Measurements from ENCODE around the gene CASZ1.

CASZ1 gene

GRCh38 chr1:10723317-10723716 lies 73.1 kb downstream of the CASZ1 start:
- DNase-seq, result no peak

DNA sequence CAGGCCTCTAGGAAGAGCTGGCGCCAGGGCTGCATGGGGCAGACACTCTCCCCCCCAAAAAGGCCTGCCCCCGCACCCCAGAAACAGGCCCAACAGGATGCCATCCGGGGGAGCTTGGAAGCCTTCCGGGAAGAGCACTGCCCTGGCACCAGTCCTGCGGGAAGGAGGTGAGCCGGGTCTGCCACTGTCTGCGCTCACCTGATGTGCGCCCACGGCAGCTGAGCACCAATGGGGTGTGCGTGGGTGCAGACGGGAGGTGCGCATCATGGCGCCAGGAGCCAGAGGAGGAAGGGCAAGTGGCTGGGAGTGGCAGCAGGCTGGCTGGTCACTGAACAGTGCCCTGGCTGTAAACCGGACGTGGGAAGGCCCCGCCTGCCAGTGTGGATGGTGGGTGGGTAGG lies 73.6 kb downstream of the CASZ1 start:
- no peak for DNase-seq

DNA sequence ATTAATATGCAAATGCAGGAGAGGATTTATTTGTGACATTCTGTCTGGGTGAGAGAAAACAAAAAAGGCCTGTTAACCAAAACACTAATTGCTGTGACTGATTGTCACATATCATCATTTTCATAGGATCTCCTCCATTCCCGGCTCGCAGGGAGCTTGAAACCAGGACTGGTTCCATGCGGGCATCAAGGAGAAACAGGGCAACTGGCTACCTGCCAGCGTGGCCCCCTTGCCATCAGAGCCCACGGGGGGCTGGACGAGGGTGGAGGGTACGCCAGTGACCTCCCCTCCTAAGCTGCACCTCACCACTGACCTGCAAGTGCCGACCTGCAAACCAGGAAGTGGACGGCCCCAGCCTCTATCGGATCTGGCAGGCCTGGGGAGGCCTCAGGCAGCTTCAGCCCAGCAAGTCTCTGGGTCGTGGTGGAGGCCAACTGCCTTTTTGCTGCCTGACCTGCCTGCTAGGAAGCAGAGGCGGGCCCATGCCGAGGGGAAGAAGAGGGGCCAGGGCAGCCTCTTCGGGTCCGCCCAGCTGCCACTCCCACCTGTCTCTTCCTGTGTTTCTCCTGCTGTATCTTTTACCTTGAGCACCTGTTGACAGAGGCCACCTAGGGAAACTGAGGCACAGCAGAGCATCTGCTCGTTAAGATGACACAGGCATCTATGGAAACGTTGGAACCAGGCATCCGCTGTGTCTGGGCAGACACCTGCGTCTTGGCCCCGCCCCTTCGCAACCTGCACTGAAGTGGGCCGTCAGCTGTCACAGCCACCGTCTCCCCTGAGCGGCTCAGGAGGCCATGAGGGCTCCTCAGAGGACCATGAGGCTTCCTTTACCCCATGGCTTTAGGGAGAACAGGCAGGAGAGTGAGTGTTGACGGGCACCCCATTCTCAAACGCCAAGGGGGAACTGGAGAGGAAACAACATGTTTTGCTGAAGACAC lies 74.8 kb downstream of the CASZ1 start:
- no peak for DNase-seq

- no peak for DNase-seq
These were observed 75.8 kb downstream of the CASZ1 start for GRCh38 chr1:10720635-10721034.

GRCh38 chr1:10718083-10718415 lies 78.4 kb downstream of the CASZ1 start:
- no peak for DNase-seq

- no peak for DNase-seq
These were observed 79.0 kb downstream of the CASZ1 start for GRCh38 chr1:10717296-10718082.

DNA sequence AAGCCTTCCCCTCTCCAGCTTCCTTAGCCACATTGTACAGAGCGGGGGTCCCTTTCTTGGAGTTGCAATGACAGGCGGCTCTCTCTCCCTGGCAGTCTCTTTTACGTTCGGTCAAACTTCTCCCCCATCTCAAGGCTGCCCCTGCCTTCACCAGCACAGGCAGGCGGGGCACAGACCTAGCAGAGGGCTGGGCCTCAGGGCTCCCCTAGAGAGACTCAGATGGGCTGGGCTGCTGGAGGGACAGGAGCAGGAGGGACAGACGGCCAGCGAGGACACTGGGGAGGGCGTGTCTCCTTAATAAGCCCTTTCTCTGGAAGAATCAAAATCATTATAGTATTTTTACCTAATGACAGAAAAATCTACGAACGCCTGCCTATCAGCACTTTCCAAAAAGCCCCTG lies 79.6 kb downstream of the CASZ1 start:
- DNase-seq, result no peak

- DNase-seq, result no peak
These were observed 81.9 kb downstream of the CASZ1 start for GRCh38 chr1:10714337-10715114.

GRCh38 chr1:10713614-10714013 lies 82.8 kb downstream of the CASZ1 start:
- DNase-seq, result no peak

DNA sequence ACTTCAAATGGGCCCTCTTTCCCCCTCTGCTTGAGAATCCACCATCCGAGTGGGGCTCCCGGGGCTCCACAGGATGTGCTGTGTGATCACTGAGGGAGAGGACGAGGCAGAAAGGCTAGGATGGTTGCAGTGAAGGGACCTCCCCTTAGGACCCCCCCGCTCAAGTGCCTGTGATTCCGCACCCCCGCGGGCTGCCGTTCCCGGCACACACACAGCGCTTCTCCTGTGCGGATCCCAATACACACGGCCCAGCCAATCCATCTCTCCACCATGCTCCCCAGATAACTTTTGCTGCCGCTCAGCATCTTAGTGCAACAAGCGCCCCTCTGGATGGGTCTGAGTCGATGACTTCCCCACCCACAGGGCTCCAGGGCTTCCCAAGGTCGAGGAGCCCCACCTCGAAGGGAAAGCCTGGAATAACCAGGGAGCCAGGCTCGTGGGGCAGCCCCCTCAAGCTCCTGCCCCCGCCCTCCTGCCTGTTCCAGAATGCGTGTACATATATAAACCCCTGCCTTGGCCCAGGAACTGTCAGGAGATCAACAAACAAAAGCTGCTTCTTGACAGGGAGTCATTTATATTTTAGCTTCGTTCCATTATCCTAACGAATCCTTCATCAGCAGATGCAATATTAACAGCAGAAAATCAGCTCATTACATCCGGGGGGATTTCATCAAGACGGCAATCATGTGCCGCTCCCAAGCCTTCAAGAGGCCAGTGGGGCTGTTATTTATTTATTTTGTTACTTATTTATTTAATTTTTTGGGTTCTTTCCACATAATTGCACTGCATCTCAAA lies 83.7 kb downstream of the CASZ1 start:
- DNase-seq, result no peak

DNA sequence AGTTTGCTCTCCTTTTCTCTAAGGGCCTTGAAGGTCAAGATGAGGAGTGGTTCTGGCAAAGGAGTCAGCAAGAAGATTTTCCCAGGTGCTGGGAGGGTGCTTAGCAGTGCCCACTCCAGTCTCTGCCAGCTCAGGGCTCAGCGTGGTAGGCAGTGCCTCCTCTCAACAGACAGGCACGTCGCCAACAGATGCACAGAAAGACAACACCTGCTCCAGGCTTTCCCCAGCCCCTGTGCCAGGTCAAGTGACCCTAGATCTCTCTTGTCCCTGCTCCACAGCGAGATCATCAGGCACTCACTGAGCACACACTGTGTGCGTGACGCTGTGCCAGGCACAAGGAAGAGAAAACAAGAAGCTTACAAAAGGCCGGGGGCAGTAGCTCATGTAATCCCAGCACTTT lies 86.0 kb downstream of the CASZ1 start:
- no peak for DNase-seq

- DNase-seq, result no peak
These were observed 86.8 kb downstream of the CASZ1 start for GRCh38 chr1:10709646-10710045.

GRCh38 chr1:10709165-10709564 lies 87.3 kb downstream of the CASZ1 start:
- DNase-seq, result no peak

GRCh38 chr1:10708757-10709156 lies 87.7 kb downstream of the CASZ1 start:
- DNase-seq, result no peak

DNA sequence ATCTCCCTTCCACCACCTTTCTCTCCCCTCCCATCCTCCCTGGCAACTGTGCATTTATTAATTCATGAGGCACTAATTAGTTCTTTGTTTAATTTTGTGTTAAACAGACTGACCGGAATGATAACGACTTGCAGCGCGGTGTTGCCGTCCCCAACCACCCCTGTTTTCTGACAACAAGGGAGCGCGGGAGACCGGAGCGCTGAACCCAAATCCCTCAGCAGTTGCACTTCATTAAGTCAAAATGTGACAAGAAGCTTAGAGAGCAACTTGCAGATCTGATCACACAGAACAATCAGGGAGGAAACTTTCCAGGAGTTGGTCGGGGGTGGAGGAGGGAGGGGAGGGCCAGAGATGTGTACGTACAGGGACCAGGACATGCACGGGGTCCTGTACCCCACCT lies 89.2 kb downstream of the CASZ1 start:
- no peak for DNase-seq

- no peak for DNase-seq
These were observed 90.0 kb downstream of the CASZ1 start for GRCh38 chr1:10706376-10706913.

GRCh38 chr1:10705953-10706352 lies 90.5 kb downstream of the CASZ1 start:
- no peak for DNase-seq

GRCh38 chr1:10704368-10704882 lies 92.0 kb downstream of the CASZ1 start:
- no peak for DNase-seq

DNA sequence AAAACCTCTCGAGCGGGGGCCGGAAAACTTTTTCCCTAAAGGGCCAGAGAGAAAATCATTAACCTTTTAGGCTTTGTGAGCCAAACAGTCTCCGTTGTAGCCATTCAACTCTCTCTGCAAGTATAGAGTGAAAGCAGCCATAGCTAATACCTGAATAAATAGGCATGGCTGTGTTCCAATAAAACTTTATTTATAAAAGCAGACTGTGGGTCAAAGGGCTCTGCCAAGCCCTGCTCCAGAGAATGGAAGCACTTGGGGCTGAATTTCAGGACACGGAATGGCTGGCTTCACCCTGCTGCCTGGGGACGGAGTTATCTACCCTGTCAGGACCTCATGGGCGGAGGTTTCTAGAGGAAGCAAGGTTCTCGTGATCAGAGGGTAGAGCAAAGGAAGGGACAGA lies 92.7 kb downstream of the CASZ1 start:
- DNase-seq, result no peak

DNA sequence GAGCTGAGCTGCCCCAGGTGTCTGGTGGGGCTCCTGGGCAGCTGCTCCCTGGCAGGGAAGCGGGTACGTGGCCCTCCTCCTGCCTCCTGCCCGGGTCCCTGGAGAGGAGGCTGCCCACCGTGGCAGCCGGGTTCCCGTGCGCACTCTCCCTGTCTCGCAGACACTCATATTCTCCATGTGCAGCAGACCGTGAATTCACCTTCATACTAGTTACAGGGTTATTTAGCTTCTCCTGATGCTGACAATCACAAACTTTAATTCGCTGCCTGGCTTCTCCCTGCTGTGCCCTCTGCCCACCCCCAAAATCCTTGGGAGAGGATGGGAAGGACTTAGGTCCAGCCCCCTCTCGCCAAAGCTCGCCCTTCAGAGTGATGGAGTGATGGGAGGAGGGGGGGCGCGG lies 95.3 kb downstream of the CASZ1 start:
- DNase-seq, result no peak

GRCh38 chr1:10699470-10699835 lies 97.0 kb downstream of the CASZ1 start:
- no peak for DNase-seq
